Measurements from ENCODE around the gene DNAH14. TPM values are rescaled to one million over a fixed set of nuclear protein-coding genes. Genes with fewer than 3 reads are reported as not detected.

DNAH14 gene
- total RNA-seq, 1 donor from 2014 or later = 3.0 TPM

DNA sequence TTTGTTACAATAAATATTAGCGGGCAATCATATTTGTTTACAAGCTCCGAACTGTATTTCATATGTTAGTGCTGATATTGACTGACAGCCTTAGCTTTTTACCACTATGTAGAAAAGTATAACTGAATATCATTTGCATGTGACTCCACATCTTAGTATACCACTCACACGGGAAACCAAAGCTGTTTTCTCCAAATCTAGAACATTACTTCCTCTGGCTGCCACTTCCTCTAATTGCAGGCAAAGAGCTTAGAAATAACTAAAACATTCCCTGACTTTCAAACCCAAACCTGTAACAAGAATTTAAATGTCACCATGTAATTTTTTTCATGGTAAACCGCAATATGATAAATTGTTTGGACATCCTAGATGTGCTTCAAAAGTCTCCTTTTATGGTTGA is 323.7 kb downstream of the DNAH14 start:
- H3K4me3 ChIP-seq = no peak overlapping the region
- intact Hi-C loops (cut with micrococcal nuclease) = no loop called here
- no peaks in the 10 kb centered on the region for H3K36me3 ChIP-seq
- no peaks in the 10 kb centered on the region for H3K4me1 ChIP-seq
- no peak overlapping the region for H3K27ac ChIP-seq (replicated peaks)
- no peak for DNase-seq
- H3K27me3 ChIP-seq (ENCODE audit: low read depth) = no peaks in the 10 kb centered on the region
- peaks cover 13% of the 10 kb centered on the region for H3K9me3 ChIP-seq (replicated peaks)
- TF ChIP-seq, protein P1, sequence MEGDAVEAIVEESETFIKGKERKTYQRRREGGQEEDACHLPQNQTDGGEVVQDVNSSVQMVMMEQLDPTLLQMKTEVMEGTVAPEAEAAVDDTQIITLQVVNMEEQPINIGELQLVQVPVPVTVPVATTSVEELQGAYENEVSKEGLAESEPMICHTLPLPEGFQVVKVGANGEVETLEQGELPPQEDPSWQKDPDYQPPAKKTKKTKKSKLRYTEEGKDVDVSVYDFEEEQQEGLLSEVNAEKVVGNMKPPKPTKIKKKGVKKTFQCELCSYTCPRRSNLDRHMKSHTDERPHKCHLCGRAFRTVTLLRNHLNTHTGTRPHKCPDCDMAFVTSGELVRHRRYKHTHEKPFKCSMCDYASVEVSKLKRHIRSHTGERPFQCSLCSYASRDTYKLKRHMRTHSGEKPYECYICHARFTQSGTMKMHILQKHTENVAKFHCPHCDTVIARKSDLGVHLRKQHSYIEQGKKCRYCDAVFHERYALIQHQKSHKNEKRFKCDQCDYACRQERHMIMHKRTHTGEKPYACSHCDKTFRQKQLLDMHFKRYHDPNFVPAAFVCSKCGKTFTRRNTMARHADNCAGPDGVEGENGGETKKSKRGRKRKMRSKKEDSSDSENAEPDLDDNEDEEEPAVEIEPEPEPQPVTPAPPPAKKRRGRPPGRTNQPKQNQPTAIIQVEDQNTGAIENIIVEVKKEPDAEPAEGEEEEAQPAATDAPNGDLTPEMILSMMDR (IDR thresholded peaks at IDR 0.05; ENCODE audit: borderline replicate concordance) = no peak

DNA sequence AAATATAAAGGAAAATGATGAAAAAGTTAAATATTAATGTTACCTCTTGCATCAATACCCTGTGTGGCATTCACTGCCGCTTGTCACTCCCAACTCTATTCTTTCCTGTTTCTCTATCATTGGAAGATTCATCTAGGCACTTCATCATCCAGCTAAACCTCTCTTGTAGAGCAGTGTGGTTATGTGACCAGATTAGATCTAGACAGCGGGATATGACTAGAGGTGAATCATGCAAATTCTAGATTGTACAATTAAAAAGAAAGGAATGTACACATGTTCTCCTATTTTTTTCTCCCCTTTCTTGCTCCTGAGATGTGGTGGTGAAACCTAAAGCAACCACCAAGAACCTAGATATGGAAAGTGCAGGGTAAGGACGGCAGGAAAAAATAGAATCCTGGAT is 324.3 kb downstream of the DNAH14 start:
- peaks cover 13% of the 10 kb centered on the region for H3K9me3 ChIP-seq (replicated peaks)
- TF ChIP-seq, protein P1 (IDR thresholded peaks at IDR 0.05; ENCODE audit: borderline replicate concordance) = no peak
- H3K27me3 ChIP-seq (ENCODE audit: low read depth) = no peaks in the 10 kb centered on the region
- H3K36me3 ChIP-seq = no peaks in the 10 kb centered on the region
- intact Hi-C loops (cut with micrococcal nuclease) = no loop called here
- no peak overlapping the region for H3K4me3 ChIP-seq
- no peaks in the 10 kb centered on the region for H3K4me1 ChIP-seq
- no peak overlapping the region for H3K27ac ChIP-seq (replicated peaks)
- no peak for DNase-seq

DNA sequence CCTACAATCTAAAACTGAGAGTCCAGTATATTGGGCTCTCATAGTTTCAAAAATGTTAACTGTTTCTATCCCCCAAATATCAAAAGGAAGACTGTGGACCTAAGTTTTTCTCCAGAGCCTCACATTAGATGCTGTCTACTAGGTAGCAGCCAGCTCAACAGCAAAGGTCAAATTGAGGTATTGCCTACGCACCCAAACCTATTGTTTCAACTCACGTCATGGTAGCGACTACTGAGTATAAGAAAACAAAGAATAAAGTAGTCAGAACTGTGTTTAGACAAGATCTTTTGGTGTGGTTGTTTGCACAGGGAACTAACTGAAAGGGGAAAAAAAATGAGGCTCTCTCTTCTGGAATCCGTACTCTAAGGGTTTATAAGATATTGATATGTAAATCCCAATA is 325.2 kb downstream of the DNAH14 start:
- intact Hi-C loops (cut with micrococcal nuclease) = no loop called here
- Histone ChIP-seq H3K27me3 (ENCODE audit: low read depth) (no peaks in the 10 kb centered on the region), H3K4me3 (no peak overlapping the region), H3K9me3 (replicated peaks) (peaks cover 18% of the 10 kb centered on the region), H3K36me3 (no peaks in the 10 kb centered on the region), H3K27ac (replicated peaks) (no peak overlapping the region), H3K4me1 (no peaks in the 10 kb centered on the region)
- DNase-seq = no peak
- TF ChIP-seq, protein P1 (IDR thresholded peaks at IDR 0.05; ENCODE audit: borderline replicate concordance) = no peak

DNA sequence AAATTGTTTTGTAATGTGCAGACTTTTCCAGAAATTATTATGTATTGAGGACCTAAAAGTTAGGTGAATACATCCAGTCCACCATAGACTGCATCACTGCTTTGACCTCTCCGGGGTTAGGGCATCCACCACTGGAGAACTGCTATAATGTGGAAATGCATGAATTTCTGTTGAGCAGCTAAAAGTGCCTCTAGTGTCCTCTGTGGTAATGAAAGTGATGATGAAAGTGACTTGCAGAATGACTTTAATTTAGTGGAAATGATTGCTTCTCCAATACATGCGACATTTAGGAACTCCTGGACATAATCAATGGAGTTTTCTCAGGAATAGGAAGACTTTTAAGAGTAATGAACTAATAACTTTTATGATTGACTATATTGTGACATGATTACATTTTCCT is 327.6 kb downstream of the DNAH14 start:
- TF ChIP-seq, protein P1 (IDR thresholded peaks at IDR 0.05; ENCODE audit: borderline replicate concordance) = no peak
- no peak for DNase-seq
- H3K4me3 ChIP-seq = no peak overlapping the region
- peaks cover 30% of the 10 kb centered on the region for H3K9me3 ChIP-seq (replicated peaks)
- intact Hi-C loops (cut with micrococcal nuclease) = no loop called here
- H3K36me3 ChIP-seq = no peaks in the 10 kb centered on the region
- no peaks in the 10 kb centered on the region for H3K4me1 ChIP-seq
- no peaks in the 10 kb centered on the region for H3K27me3 ChIP-seq (ENCODE audit: low read depth)
- no peak overlapping the region for H3K27ac ChIP-seq (replicated peaks)

DNA sequence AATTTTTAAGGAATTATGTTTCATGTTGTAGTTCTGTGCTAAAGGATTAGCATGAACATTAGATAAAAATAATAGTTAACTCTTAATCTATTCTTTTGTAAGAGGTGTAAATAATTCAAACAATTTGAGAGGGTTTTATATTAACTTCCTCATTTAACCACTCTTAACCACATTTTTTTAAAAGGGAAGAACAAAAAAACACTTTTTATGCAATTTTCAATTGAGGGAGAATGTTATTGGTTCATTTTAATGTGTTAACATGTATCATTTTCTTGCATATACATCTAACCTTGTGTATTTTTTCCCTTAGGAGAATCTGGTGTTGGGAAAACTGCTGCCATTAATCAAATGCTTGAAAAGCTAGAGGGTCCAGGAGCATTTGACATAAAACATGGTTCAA is 329.3 kb downstream of the DNAH14 start:
- intact Hi-C loops (cut with micrococcal nuclease) = no loop called here
- no peak for DNase-seq
- TF ChIP-seq, protein P1 (IDR thresholded peaks at IDR 0.05; ENCODE audit: borderline replicate concordance) = no peak
- no peaks in the 10 kb centered on the region for H3K27me3 ChIP-seq (ENCODE audit: low read depth)
- H3K9me3 ChIP-seq (replicated peaks) = peaks cover 28% of the 10 kb centered on the region
- no peaks in the 10 kb centered on the region for H3K4me1 ChIP-seq
- H3K36me3 ChIP-seq = no peaks in the 10 kb centered on the region
- H3K27ac ChIP-seq (replicated peaks) = no peak overlapping the region
- H3K4me3 ChIP-seq = no peak overlapping the region

DNA sequence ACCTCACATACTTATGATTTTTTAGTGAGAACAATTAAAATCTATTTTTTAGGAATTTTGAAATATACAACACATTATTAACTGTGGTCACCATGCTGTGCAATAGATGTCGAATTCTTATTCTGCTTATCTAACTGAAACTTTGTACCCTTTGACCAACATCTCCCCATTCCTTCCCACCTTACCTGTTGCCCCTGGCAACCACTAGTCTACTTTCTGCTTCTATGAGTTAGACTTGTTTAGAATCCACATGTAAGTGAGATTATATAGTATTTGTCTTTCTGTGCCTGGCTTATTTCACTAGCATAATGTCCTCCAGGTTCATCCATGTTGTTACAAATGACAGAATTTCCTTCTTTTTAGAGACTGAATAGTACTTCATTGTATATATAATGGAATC is 330.1 kb downstream of the DNAH14 start:
- DNase-seq = no peak

More for the DNA sequence above, 330.1 kb downstream of the DNAH14 start:
- Histone ChIP-seq H3K4me1 (no peaks in the 10 kb centered on the region), H3K9me3 (replicated peaks) (peaks cover 25% of the 10 kb centered on the region), H3K27ac (replicated peaks) (no peak overlapping the region), H3K4me3 (no peak overlapping the region), H3K27me3 (ENCODE audit: low read depth) (no peaks in the 10 kb centered on the region), H3K36me3 (no peaks in the 10 kb centered on the region)
- intact Hi-C loops (cut with micrococcal nuclease) = no loop called here
- TF ChIP-seq, protein P1 (IDR thresholded peaks at IDR 0.05; ENCODE audit: borderline replicate concordance) = no peak
